ENCODE measurements around the gene TBC1D23.
A peak's percentile ranks its signal among the peaks of the same experiment; 100 is the strongest.
"Not testable (repeated sequence)": the region's sequence is repeated elsewhere in the genome, so short reads cannot be mapped to it uniquely, and the experiment has no call there.

Gene TBC1D23

DNA sequence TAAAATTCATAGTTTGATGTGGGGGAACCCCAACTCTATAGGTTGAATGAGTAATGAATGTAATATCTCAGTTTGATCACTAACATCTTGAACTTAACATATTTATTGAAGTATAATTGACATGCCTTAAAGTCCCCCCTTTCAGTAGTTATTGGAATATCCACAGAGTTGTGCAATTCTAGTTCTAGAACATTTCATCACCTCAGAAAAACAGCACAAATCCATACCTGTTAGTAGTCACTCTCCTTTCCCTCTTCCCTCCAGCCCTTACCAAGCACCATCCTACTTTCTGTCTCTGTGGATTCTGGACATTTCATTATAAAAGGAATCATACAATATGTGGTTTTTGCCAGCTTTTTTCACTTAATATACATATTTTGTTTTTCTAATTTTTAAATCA lies 65.0 kb downstream of the TBC1D23 start:
- TF ChIP-seq ZFX (IDR thresholded peaks at IDR 0.05; ENCODE audit: borderline replicate concordance), result no peak
- TF ChIP-seq, protein P1, sequence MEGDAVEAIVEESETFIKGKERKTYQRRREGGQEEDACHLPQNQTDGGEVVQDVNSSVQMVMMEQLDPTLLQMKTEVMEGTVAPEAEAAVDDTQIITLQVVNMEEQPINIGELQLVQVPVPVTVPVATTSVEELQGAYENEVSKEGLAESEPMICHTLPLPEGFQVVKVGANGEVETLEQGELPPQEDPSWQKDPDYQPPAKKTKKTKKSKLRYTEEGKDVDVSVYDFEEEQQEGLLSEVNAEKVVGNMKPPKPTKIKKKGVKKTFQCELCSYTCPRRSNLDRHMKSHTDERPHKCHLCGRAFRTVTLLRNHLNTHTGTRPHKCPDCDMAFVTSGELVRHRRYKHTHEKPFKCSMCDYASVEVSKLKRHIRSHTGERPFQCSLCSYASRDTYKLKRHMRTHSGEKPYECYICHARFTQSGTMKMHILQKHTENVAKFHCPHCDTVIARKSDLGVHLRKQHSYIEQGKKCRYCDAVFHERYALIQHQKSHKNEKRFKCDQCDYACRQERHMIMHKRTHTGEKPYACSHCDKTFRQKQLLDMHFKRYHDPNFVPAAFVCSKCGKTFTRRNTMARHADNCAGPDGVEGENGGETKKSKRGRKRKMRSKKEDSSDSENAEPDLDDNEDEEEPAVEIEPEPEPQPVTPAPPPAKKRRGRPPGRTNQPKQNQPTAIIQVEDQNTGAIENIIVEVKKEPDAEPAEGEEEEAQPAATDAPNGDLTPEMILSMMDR (IDR thresholded peaks at IDR 0.05), result no peak
- H3K27ac ChIP-seq, result no peak overlapping the region

DNA sequence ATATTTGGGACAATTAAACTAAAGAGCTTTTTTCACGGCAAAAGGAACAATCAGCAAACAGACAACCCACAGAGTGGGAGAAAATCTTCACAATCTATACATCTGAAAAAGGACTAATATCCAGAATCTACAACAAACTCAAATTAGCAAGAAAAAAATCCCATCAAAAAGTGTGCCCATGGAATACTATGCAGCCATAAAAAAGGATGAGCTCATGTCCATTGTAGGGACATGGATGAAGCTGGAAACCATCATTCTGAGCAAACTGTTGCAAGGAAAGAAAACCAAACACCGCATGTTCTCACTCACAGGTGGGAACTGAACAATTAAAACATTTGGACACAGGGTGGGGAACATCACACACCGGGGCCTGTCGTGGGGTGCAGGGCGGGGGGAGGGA lies 66.6 kb downstream of the TBC1D23 start:
- not testable (repeated sequence) for H3K27ac ChIP-seq

DNA sequence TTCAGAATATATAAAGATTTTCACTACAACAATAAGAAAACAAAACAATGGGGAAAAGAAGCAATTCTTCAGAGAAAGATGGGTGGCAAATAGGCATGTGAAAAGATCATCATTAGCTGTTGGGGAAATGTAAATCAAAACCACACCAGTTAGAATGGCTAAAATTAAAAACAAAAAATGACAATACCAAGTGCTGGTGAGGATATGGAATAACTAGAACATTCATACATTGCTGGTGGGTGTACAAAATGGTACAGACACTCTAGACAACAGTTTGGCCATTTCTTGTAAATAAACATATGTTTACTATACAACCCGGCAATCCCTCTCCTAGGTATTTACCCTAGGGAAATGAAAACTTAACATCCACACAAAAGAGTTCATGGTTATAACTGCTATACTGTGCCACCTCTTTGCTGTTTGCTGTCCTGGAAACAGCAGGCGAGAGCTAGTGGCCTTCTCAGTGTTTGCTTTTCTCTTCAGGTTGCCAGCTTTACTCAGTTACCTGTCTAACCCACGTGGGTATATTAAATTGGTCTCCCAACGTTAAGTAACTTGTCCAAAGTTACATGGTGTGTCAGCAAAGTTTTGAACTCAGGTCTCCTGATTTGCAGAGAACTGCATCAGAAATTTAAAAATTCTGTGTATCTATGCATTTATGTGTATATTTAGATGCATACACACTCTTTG lies 69.2 kb downstream of the TBC1D23 start:
- no peak for TF ChIP-seq ZFX (IDR thresholded peaks at IDR 0.05; ENCODE audit: borderline replicate concordance)
- TF ChIP-seq, protein P1 (IDR thresholded peaks at IDR 0.05), result no peak
- H3K27ac ChIP-seq, result no peak overlapping the region; the same call in 1 of the 2 replicates

DNA sequence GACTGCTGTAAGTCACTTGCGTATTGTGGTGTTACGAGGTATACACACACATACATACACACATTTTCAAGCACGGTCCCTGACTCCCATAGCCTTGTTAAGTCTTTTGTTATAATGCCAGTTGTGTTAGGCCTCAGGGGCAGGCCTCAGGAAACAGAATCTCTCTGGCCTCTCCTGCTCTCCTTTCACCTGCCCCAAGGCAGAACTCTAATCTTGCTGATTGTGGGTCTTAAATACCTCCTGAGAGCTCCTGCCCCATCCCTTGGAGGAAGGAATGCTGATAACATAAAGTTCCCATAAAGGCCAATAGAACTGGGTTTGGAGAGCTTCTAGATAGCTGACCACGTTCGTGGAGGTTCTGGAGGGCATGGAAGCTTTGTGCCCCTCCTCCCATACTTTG lies 69.9 kb downstream of the TBC1D23 start:
- TF ChIP-seq ZFX (IDR thresholded peaks at IDR 0.05; ENCODE audit: borderline replicate concordance), result no peak
- TF ChIP-seq, protein P1 (IDR thresholded peaks at IDR 0.05), result no peak
- no peak overlapping the region for H3K27ac ChIP-seq

DNA sequence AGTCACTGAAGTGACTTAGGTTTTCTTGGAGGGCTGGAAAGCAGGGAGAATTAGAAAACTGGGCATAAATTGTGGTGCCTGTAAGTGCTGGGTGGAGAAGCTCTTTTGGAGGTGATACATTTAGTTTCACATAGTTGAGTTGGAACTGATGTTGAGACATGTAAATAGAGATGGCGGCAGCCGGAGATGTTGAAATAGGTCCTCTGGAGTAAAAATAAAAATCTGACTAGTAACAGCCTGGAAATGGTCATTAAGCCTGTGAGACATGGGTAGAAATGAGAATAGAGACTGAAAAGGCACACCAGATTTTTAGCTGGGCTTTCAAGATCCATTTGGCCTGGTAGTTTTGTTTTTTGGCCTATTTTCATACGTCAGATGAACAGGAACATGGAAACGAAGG lies 70.9 kb downstream of the TBC1D23 start:
- TF ChIP-seq, protein P1 (IDR thresholded peaks at IDR 0.05), result no peak
- TF ChIP-seq ZFX (IDR thresholded peaks at IDR 0.05; ENCODE audit: borderline replicate concordance), result no peak
- no peak overlapping the region for H3K27ac ChIP-seq

DNA sequence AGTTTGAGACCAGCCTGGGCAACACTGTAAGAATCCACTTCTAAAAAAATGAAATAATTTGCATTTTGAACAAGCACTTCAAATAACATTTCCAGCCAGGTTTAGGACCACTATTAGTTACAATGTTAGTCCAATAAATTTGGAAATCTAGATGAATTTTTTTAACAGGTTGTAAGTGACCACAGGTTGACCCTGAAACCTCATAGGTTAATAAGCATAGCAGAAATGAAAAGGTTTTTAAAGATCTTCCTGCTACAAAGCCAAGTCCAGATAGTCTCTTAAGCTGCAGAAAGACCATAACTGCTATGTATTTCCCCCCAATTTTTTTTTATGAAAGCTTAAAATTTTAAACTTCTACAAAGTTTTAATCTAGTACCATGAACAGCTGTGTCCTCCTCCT lies 72.3 kb downstream of the TBC1D23 start:
- TF ChIP-seq, protein P1 (IDR thresholded peaks at IDR 0.05), result no peak
- no peak for TF ChIP-seq ZFX (IDR thresholded peaks at IDR 0.05; ENCODE audit: borderline replicate concordance)

DNA sequence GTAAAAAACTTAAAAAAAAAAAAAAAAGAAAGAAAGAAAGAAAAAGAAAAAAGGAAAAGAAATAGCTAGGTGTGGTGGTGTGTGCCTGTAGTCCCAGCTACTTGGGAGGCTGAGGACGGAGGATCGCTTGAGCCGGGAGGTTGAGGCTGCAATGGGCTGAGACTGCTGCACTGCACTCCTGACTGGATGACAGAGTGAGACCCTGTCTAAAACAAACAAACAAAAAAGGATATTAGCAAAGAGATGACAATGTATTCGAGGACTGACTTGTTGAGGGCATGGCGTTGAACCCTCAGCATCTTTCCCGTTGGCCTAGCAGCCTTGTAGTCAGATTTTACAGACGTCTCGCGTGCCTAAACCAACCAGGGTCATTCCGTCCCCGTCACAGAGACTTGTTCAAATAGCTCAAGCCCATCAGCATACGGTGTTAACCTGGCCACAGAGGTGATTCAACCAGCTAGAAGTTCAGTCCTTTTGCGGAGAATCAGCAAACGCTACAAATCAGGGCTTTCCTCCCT lies 73.2 kb downstream of the TBC1D23 start:
- TF ChIP-seq, protein P1 (IDR thresholded peaks at IDR 0.05), result no peak
- no peak for TF ChIP-seq ZFX (IDR thresholded peaks at IDR 0.05; ENCODE audit: borderline replicate concordance)
- peak overlapping the region; percentile 79 for H3K27ac ChIP-seq

More for the DNA sequence above, 72.3 kb downstream of the TBC1D23 start:
- H3K27ac ChIP-seq, result no peak overlapping the region
